DMS 273 (cell line): ENCODE results near the gene TUBB2B.
"Not testable (repeated sequence)": the region's sequence is repeated elsewhere in the genome, so short reads cannot be mapped to it uniquely, and the experiment has no call there.

Experiments used
- DNase-seq: peaks from one replicate; lab custom pipeline; 2025; ENCODE audit not compliant: unreplicated experiment; lab: John Stamatoyannopoulos, UW

Gene TUBB2B

DNA sequence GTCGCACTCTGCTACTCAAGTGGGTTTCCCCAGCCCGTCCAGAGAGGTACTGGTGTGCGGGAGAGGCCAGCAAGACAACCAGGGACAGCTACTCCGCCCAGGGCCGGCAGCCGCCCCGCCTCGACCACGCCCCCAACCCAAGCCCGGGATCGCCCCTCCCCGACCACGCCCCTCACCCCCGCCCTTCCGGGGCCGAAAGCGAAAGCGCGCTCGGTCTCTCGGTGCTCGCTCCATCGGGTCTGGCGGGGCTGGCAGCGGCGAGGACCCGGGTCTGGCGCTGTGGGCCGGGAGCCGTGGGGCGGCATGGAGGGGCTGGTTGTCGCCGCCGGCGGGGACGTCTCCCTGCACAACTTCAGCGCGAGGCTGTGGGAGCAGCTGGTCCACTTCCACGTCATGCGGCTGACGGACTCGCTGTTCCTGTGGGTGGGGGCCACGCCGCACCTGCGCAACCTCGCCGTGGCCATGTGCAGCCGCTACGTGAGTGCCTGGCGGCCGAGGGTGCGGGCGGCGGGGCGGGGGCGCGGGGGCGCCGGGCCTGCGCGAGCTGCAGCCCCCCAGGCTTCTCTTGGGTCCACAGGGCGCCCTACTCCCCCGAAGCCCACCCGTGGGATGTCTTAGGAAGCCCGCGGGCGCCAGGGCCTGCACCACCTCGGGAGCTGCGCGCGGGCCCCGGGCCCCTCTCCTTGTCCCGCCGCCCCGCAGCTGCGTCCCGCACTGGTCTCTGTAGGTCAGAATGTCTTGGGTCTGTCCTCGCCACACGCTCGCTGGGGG, 31.5 kb upstream of the TUBB2B start, which contains the start of gene PSMG4:
Gene PSMG4 (plus strand): TSS at position 228 of the 771 bp plus-strand sequence. CDS start 76 bp downstream, at position 304.
- DNase-seq, result peak; percentile 94

DNA sequence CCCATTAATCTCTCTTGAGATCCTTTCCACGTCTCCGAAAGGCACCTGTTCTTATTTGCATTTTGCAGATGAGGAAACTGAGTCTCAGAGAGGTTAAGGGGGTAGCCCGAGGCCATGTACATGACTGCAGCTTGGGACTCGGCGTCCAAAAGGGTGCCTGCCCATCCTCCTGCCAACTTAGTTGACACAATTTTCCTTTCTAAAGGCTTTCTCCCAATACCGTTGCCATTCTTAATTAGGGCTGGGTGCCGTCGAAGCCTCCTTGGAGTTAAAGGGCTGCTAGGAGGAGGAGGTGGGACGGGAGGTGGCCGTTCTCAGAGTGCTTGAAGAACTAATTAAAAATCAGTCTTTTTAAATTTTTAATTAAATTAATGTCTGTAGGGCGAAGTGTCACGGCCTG, 30.7 kb upstream of the TUBB2B start:
- no peak for DNase-seq

DNA sequence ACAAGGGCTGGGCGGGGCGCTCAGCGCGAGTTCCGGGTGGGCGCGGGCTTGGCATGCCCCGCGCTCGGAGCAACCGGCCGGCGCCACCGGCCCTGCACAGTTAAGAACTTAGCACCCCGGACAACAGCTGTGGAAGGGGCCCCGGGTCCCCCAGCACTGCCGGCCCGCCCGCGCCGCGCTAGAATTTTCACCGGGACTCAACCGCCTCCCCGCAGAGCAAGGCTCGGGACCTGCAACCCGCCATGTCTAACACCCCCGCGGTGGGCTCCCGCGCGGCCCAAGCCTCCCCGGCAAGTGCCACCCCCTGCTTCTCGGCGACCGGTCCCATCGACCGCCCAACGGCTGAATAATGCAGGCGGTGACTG, 26.1 kb upstream of the TUBB2B start:
- DNase-seq, result no peak

DNA sequence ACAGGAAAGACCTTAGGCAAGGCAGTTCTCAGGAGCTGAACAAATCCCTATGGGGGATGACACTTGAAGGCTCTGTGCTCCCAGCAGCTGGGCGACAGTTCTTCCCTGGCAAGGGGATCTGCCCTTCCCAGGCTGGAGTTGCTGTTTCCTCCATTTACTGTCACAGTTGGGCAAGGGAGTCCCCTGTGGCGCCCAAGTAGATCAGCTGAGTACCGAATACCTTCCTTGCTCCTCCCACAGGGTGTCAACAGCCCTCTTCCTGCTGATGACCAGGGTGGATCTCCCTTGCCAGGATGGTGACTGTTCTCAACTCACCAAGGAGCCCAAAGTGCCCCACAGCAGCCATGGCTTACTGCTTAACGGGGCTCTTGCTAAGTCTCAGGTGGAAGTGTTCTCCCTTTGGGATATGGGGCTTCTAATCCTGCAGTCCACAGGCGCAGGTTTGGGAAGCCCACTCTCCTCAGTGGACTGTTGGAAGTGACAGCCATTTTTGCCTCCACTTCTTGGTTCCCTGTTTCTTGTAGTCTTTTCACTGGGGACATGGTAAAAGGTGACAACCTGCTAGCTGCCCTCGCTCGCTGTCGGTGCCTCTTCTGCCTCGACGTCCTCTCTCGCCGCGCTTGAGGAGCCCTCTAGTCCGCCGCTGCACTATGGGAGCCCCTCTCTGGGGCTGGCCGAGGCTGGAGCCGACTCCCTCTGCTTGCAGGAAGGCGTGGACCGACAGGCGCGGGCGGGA, 25.6 kb upstream of the TUBB2B start:
- DNase-seq, result no peak

DNA sequence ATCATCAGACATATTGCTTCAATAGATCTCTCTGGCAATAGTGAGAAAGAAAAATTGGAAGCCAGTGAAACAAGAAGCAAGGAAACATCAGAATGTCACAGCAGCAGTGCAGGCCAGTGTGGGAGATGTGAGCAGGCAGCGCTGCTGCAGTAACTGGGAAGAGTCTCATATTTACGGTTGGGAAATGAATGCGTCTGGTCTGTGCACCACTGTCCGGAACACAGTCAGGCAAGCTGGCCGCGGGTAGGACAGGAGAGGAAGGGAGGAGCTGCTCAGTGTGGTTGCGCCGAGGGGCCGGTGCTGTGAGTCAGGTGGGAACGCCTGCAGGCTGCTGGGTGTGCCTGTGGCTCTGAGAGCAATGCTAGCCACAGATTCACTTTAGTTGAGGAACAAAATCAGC, 24.9 kb upstream of the TUBB2B start:
- DNase-seq, result no peak

DNA sequence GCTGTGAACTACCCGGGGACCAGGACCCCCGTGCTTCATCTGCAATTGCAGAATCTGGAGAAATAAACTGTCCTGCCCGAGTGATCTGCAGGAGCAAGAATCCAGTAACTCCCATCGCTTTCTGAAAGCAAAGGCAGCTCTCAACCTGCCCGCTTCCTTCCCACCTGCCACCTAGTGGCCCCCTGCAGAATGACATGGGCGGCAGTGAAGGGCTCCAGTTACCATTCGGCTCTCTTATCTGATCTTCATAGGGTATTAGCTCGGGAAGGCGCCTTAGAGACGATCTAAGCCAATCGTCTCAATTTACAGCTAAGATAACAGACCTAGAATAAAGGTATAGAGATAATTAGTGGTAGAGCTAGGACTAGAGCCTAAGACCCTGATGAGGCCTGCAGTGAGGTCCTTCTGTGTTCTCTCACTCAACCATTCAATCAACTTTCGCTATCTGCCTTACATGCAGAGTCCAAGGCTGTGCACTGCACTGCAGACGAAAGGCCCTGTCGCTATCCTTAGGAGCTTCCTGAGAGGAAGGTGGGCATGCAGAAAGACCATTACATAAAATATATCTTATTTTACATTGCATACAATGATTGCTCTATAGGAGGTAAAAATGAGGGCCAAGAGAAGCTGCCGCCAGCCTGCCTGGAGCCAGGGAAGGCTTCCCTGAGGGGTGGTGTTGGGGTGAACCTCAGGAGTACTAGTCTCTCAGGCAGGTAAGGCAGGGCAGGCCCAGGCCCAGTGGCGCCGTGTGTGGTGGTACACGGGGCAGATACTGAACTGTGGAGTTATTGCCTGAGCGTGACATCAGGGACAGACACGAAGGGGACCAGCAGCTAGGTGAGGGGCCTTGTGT, 24.2 kb upstream of the TUBB2B start:
- DNase-seq, result peak; percentile 92

DNA sequence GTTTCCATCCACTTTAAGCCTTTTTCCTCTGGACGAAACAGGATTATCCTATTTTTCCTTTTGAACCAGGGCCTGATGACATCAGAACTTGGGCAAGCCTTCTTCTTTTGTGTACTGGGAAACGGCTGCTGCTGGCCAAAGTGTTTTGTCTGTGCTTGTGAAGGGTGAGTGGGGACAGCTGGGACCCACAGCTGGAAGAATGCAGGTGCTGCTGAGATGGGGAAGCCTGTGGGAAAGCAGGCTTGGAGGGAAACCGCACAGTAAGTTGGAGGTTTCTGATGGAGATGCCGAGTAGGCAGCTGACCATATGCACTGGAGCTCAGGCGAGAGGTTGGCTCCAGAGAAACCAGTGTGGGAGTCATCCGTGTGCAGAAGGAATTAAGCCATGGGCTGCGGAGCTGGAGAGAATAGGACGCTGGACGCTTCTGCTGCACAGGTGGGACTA, 22.8 kb upstream of the TUBB2B start:
- no peak for DNase-seq

DNA sequence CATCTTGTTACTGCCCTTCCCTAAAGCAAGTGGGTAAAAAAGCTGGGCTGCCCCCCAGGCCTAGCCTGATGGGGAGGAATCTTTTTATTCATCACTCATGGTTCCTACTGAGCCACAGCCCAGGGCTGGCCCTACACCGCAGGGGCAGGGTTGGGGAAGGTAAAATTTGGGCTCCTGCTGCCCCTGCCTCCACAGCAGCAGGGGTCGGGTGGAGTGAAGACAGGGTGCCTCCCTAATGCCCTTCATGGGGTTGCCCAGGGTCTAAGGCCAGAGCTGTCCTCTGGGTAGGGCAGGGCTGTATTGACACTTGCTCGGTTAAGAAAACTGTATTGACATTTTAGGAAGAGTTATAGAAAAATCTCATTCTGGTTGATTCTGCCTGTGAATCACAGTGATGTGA, 22.4 kb upstream of the TUBB2B start:
- no peak for DNase-seq

DNA sequence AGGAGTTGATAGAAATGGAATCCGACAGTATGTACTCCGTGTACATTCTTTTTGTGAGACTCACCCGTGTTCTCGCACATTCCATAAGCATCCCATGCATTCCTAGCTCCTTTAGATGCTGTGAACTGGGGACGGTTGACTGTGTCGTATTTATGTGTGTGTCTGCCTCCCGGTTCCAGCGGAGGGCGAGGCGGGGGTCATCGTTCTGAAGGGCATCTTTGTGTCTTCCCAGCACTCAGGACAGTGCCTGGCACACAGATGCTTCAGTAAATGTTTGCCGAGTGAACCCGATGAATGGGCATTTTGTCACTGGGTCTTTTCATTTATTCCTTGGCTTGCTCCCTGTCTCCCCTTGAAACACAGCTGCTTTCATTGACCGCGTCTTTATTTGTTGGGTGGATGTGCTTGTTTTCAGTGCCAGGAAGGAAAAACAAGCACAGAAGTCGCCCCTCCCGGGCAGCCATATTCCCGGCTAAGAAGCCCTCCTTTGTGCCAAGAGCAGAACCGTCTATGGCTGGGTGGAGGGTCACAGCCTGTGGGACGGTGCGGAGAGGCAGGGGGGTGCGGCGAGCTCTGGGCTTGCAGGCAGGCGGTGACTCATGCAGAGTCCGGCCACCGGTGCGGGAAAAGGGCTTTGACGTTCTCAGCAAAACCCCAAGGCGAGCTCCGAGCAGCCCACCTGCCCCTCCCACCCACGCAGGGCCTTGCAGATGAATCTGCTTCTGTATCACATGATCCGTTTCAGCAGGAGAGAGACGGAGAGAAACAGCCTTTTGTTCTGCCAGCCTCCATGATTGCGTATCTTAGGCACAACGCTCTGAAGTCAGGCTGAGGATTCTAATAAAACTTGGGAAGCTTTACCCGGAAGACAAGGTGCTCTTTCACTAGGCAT, 20.0 kb upstream of the TUBB2B start:
- DNase-seq, result peak; percentile 39

DNA sequence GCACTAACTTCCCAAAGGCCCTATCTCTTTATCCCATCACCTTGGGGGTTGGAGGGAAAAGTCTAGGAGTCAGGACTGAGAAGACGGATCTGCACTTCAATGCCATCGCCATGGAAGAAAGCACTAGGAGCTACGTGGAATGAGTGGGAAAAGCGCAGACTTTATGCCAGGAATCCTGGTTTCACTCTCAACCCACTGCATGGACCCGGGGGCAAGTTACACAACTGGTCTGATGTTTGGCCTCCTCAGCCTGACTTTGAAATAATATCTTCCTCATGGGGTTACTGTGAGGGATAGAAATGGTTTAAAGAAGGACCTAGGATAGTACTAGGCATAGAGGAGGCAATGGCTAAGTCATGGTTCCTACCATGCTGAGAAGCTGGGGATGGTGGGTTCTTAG, 17.8 kb upstream of the TUBB2B start:
- no peak for DNase-seq

DNA sequence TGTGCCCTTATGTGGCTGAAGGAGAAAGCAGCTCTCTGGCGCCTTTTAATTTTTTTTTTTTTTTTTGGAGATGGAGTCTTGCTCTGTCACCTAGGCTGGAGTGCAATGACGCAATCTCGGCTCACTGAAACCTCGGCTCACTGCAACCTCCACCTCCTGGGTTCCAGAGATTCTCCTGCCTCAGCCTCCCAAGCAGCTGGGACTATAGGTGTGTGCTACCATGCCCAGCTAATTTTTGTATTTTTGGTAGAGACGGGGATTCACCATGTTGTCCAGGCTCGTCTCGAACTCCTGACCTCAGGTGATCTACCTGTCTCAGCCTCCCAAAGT, 17.3 kb upstream of the TUBB2B start:
- not testable (repeated sequence) for DNase-seq

DNA sequence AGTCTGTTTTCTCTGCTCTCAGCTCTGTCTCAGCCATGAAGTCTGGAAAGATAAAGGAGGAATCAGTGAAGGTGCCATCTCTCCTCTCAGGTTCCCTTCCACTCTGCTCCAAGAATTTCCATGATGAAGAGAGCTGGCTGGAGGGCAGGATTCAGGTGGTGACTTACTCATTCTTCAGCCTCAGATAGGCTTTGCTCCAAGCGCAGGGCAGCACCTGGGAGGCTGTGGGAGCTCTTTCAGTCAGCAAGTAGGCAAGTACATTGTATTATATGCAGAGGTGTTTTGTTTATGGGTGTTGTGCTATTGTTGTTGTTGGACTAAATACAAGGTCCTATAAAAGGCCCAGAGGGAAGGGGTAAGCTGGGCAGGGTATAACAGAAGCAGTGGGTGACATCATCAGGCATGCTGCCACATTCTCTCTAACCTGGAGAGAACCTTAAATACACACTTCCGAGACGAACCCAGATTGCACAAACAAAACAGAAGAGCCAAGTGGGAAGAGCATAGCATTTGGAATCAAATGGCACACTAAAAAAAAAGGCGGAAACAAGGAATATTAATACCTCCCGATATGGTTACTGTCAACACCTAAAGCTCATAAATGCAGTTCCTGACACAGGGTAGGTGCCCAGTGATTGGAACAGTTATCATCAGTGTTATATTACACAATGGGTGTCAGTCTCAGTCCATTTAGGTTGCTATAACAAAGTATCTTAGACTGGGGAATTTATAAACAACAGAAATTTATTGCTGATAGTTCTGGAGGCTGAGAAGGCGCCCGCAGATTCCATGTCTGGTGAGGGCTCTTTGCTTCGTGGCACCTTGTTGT, 16.8 kb upstream of the TUBB2B start:
- DNase-seq, result no peak

DNA sequence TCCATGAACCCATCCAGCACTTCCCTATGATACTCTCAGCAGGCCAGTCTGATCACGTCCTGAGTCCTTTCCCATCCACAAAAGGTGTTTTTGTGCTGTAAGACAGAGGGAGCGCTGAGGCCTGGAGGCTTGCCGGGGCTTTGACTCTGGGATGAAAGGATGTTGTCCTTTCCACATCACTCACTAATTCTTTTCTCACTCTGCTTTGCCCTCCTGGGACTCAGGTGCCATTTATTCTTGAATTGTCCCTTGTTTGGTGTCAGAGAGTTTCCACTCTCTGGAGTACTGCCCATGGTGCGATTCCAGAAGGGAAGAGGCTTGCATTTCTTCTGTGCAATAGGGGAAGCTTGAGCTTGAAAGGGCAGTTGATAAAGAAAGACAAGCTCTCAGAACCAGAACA, 15.3 kb upstream of the TUBB2B start:
- no peak for DNase-seq

DNA sequence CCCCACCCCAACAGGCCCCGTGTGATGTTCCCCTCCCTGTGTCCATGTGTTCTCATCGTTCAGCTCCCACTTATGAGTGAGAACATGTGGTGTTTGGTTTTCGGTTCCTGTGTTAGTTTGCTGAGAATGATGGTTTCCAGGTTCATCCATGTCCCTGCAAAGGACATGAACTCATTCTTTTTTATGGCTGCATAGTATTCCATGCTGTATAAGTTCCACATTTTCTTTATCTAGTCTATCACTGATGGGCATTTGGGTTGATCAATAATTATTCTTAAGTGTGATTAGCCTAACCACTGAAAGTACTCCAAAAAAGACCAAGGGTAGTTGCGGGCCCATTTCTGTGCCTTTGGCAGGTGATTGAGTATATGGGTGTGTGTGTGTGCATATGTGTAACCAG, 14.3 kb upstream of the TUBB2B start:
- DNase-seq, result not testable (repeated sequence)

DNA sequence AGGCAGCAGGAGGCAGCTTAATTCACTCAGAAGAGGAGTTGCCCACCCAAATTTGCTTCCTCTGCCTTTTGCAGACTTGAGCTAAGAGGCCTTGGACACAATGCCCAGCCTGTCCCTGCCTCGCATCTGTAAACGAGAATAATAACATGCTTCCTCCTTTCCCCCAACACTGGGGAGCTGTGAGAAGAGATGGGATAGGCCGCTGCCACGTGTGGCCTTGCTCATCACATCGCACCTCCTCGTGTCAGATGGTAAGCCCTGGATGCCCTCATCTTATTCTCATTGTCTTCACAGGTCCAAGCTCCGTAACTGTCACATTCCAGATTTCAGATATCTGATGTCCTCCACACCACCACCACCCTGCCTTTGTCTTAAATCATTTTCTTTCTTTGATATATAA, 13.1 kb upstream of the TUBB2B start:
- DNase-seq, result no peak

DNA sequence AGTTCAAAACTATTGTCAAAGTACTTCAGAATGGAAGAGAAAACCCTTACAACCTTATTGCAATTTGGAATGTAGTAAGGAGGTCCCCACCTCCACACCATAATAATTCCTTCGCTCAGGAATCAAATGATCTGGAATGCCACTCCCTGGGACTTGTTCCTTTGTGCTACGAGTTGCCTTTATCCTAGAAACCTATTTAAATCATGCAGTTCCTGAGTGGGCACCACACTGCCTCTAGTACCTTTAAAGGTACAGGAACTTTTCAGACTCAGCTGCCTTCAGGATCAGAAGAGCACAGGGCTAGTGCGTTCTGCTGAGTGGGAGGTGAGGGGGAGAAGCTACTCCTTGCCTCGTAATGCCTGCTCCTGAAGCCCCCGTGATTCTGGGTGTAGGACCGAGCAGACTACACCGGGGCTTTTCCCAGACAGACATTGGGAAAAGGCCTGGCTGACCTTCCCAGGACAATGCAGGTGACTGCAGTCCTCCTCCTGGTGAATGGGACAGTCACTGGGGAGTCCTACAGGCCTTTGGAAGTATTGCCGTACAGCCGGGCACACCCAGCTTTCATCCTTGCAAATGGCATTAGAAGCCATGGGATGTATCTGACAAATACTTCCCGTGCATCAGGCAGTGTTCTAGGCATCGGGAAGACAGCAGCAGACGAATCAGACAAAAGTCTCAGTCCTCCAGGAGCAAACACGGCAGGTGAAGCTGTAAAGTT, 11.8 kb upstream of the TUBB2B start:
- peak; percentile 20 for DNase-seq

DNA sequence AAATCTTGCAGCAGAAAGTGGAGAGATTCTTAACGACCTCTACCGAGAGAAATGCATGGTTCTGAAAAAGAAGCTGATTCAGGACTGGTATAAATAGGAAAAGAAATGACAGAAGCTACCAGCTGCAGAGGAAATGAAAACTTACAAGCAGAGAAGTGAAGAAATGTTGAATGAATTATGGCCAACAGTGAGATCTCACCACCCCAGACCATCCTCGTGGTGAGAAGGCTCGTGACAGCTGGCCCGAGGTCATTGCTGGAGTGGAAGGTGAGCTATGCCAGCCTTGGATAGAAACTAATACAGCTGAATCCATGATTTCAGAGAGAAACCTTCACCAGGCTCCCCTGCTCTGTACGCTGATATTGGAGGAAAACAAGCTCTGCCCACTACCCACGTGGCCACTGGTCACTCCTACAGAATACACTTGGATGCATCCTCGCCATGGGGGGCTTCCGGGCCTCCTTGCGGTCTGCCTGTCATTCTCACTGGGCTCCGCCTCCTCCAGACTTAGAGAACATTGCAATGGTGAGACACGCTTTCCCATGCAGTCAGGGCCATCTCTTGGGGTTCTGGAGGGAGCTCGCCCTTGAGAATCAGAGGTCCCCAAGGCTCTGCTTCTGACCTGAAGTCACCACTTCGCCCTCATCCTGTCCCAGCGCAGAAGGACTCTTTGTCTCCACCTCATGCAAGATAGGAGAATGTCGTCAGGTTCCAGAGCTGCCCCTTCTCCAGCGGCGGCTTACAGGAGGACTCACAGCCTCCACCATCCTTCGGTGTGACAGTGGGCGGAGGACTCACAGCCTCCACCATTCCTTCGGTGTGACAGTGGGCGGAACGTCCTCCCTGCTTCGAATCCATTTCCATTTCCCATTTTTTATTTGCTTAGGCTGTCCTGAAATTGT, 10.6 kb upstream of the TUBB2B start:
- no peak for DNase-seq

DNA sequence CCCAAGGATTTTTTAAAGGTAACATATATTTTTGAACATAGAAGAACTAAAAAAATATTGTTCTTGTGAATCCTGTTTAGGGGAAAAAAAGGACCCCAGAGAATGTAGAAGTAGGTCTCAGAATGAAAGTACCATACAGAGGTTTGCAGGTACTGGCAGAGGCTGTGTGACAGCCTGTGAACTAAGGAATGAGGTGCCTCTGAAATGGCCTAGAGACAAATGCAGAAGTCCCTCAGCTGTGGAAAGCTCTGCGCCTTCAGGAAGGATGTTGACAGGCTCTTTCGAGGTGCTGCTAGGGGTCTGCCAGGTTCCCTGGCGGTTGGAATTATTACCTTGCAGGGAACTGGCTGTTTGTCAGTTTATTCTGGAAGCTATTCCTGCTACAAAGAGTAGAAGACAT, 8.6 kb upstream of the TUBB2B start:
- no peak for DNase-seq
